ENCODE results near the gene STK17B.

DNA sequence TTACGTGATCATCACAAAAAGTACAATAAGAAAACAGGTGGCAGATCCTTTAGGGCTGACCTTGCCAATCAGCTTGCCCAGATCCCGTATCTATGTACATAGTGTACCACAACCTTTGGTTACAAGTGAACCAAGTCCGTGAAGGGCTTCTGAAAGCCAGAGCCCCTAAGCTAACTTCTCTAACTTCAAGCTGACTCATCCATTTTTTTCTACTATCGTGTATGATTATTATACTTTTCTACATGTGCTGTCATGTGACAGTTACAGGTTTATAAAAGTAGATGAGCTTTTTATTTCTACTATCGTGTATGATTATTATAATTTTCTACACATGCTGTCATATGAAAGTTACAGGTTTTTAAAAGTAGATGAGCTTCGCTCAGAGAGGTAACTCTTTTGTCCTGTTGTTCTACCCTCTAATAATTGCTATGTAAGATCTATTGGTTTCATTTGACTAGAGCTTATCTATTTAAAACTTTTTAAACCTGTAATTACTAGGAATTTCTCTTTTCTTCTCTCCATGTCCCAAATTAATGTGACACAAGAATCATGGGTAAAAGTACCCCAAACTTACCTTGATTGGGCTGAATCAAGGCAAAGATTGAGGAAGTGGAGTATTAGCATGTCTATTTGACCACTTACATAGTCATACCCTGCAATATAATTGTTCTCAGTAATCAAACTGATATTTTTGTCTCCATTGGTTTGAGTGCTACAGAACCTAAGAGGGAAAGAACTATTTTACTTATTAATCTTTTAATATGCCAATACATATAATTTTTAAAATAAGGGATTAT, 73.3 kb downstream of the STK17B start:
- TF ChIP-seq, protein P1, sequence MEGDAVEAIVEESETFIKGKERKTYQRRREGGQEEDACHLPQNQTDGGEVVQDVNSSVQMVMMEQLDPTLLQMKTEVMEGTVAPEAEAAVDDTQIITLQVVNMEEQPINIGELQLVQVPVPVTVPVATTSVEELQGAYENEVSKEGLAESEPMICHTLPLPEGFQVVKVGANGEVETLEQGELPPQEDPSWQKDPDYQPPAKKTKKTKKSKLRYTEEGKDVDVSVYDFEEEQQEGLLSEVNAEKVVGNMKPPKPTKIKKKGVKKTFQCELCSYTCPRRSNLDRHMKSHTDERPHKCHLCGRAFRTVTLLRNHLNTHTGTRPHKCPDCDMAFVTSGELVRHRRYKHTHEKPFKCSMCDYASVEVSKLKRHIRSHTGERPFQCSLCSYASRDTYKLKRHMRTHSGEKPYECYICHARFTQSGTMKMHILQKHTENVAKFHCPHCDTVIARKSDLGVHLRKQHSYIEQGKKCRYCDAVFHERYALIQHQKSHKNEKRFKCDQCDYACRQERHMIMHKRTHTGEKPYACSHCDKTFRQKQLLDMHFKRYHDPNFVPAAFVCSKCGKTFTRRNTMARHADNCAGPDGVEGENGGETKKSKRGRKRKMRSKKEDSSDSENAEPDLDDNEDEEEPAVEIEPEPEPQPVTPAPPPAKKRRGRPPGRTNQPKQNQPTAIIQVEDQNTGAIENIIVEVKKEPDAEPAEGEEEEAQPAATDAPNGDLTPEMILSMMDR (conservative IDR thresholded peaks at IDR 0.05) = no peak
- no peak for TF ChIP-seq EZH2 (IDR thresholded peaks at IDR 0.05; ENCODE audit: low read depth)

Measured in PC-9 (cell line).